AG09319 (cell line): Measurements from ENCODE around the gene PTBP3.

Source experiments
- DNase-seq: peaks from one replicate; pipeline ENCODE4 v3.0.0-alpha.2; 2010; ENCODE audit warnings: low read depth; ENCODE audit errors: extremely low read depth
- CTCF ChIP-seq: IDR thresholded peaks from 2 replicates; pipeline ENCODE4 v1.5.1; 2011; ENCODE audit warnings: low read depth, mild to moderate bottlenecking, inconsistent platforms, low read length, moderate library complexity

Gene PTBP3

GRCh38 chr9:112354081-112354743, 20.8 kb upstream of the PTBP3 start:
- TF ChIP-seq CTCF, result no peak
- no peak for DNase-seq

GRCh38 chr9:112352209-112352608, 18.8 kb upstream of the PTBP3 start:
- no peak for TF ChIP-seq CTCF
- no peak for DNase-seq

DNA sequence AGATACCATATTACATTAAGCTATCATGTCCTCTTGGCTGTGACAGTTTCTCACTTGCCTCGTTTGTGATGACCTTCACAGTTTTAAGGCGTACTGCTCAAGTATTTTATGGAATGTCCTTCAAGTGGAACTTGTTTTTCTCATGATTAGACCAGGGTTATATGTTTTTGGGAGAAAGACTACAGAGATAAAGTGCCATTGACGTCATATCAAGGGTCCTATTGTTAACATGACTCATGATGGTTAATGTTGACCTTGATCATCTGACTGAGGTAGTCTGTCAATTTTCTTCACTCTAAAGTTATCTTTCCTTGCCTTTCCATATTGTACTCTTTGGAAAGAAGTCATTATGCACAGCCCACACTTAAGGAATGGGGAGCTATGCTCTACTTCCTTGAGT, 17.8 kb upstream of the PTBP3 start:
- no peak for TF ChIP-seq CTCF
- no peak for DNase-seq

GRCh38 chr9:112349008-112349333, 15.6 kb upstream of the PTBP3 start:
- TF ChIP-seq CTCF, result no peak
- no peak for DNase-seq

DNA sequence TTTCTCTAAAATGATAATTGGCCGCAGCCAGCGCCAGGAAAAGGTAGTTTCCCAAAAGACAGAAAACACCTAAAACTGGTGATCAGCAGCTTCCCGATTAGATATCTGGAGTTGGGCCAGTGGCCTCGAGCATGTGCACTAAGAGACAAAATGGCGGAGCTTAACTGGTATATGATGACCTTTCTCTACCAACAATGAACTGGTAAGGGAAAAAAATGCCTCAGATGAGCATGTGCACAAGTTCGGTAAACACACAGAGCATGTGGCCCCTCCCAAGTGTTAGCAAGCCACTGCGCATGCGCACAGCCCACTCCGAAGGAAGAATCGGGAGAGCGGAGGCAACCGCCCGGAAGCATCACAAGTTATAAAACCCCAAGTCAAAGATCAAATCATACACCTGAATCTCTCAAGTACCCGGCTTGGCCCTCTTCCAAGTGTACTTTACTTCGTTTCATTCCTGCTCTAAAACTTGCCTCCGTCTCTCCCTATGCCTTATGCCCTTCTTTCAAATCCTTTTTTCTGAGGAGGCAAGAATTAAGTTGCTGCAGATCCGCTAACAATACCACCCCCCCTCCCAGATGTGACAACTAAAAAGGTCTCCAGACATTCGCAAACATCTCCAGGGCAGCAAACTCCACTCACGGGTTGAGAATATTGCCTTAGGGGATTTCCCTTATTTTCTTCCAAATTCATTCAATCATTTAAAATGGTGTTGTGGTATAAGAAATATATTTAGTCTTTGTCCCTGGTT, 15.0 kb upstream of the PTBP3 start:
- TF ChIP-seq CTCF, result no peak
- no peak for DNase-seq

GRCh38 chr9:112341730-112342129, 8.3 kb upstream of the PTBP3 start:
- no peak for DNase-seq

DNA sequence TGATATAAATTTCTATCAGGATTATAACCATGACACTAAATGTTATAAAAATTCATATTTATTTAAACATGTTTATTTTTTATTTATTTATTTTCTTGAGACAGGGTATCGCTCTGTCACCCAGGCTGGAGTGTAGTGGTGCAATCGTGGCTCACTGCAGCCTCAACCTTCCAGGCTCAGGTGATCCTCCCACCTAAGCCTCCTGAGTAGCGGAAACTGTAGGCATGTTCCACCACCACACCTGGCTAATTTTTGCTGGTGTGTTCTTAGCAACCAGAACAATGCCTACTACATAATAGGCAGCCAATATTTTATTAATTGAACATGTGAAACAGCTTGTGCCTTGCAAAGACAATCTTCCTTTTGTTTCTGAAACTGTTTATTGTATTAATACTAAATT, 6.5 kb upstream of the PTBP3 start:
- TF ChIP-seq CTCF, result no peak
- DNase-seq, result no peak

More at GRCh38 chr9:112341730-112342129, 8.3 kb upstream of the PTBP3 start:
- TF ChIP-seq CTCF, result no peak
